H1 (cell line): ENCODE measurements around the gene SERPINB8. TPM values are rescaled to one million over a fixed set of nuclear protein-coding genes. Genes with fewer than 3 reads are reported as not detected.
"Not testable (repeated sequence)": the region's sequence is repeated elsewhere in the genome, so short reads cannot be mapped to it uniquely, and the experiment has no call there.

ENCODE experiments used
- CTCF ChIA-PET: fragments of 300-600 bp; sonication (Branson Sonifier 250); formaldehyde crosslinking; loops from one replicate; lab custom pipeline; 2021; ENCODE audit not compliant: partially characterized antibody; lab: Charles Lee
- POLR2A ChIA-PET: fragments of 300-600 bp; sonication (Branson Sonifier 250); formaldehyde crosslinking; loops from one replicate; lab custom pipeline; 2021; ENCODE audit warnings: inconsistent platforms; ENCODE audit not compliant: partially characterized antibody; lab: Charles Lee
- DNase-seq, 2 experiments: peaks; one replicate each; pipeline versions ENCODE4 v3.0.0 to v3.0.0-alpha.2; 2010 to 2022; ENCODE audit warnings: low spot score in 2 of 2, low read depth in 1 of 2, mixed read lengths in 1 of 2
- FAIRE-seq: peaks from 2 replicates; lab custom pipeline; 2011; peaks lifted over from hg19 to GRCh38; lab: Jason Lieb, UNC
- H2AFZ ChIP-seq: 2 replicates; pipeline ENCODE4 v1.8.1; 2012; ENCODE audit warnings: low read length, inconsistent platforms
- H2AK5ac ChIP-seq: 2 replicates; pipeline ENCODE4 v1.6.1; 2013; ENCODE audit warnings: low read depth, low read length
- H2BK120ac ChIP-seq: replicated peaks from 2 replicates; pipeline ENCODE3; 2013; ENCODE audit warnings: low read depth, low read length, inconsistent platforms
- H2BK12ac ChIP-seq: 2 replicates; pipeline ENCODE4 v1.6.1; 2013; ENCODE audit warnings: low read depth, low read length
- H2BK15ac ChIP-seq: 2 replicates; pipeline ENCODE4 v1.6.1; 2013; ENCODE audit warnings: low read length
- H2BK20ac ChIP-seq: 2 replicates; pipeline ENCODE4 v1.6.1; 2013; ENCODE audit warnings: low read length
- H2BK5ac ChIP-seq: 2 replicates; pipeline ENCODE4 v1.6.1; 2013; ENCODE audit warnings: low read depth, low read length
- H3K14ac ChIP-seq: 2 replicates; pipeline ENCODE4 v1.6.1; 2013; ENCODE audit warnings: inconsistent platforms; ENCODE audit not compliant: insufficient read length
- H3K18ac ChIP-seq: 2 replicates; pipeline ENCODE4 v1.6.1; 2013; ENCODE audit warnings: low read length; ENCODE audit errors: extremely low read depth
- H3K23ac ChIP-seq: 2 replicates; pipeline ENCODE4 v1.6.1; 2013; ENCODE audit warnings: inconsistent platforms; ENCODE audit not compliant: insufficient read length
- H3K23me2 ChIP-seq: 2 replicates; pipeline ENCODE4 v1.6.1; 2013; ENCODE audit warnings: low read depth, low read length
- H3K27ac ChIP-seq: 2 replicates; pipeline ENCODE4 v1.6.1; 2011; ENCODE audit warnings: low read depth, low read length, inconsistent platforms
- H3K27me3 ChIP-seq, 4 experiments: replicated peaks in 1 of 4; 1 replicate in 1 of 4; 2 replicates in 3 of 4; pipeline versions ENCODE4 v1.6.1 to v1.8.1; 2011 to 2013; ENCODE audit warnings: low read length in 3 of 4, mild to moderate bottlenecking in 3 of 4, inconsistent platforms in 2 of 4, mixed read lengths in 2 of 4, moderate library complexity in 1 of 4; ENCODE audit not compliant: control insufficient read depth in 3 of 4, insufficient read depth in 3 of 4; ENCODE audit errors: extremely low read depth in 1 of 4
- H3K36me3 ChIP-seq, 4 experiments: 2 replicates each; pipeline versions ENCODE4 v1.6.1 to v1.8.1; 2011 to 2013; ENCODE audit warnings: mild to moderate bottlenecking in 4 of 4, low read length in 3 of 4, moderate library complexity in 2 of 4, control low read depth in 1 of 4, inconsistent platforms in 1 of 4; ENCODE audit not compliant: insufficient read depth in 4 of 4, control insufficient read depth in 2 of 4
- H3K4ac ChIP-seq: replicated peaks from 2 replicates; pipeline ENCODE3; 2013; ENCODE audit warnings: low read length, low read depth, mixed read lengths, inconsistent platforms; ENCODE audit not compliant: insufficient read length
- H3K4me1 ChIP-seq, 4 experiments: replicated peaks in 1 of 4; 1 replicate in 1 of 4; 2 replicates in 3 of 4; pipeline versions ENCODE4 v1.6.1 to v1.8.1; 2011 to 2013; ENCODE audit warnings: low read length in 3 of 4, inconsistent platforms in 2 of 4, mixed read lengths in 1 of 4; ENCODE audit not compliant: insufficient read depth in 4 of 4, control insufficient read depth in 3 of 4
- H3K4me2 ChIP-seq, 2 experiments: 2 replicates each; pipeline versions ENCODE4 v1.6.1 to v1.8.1; 2011 to 2013; ENCODE audit warnings: low read depth in 2 of 2, low read length in 2 of 2, control low read depth in 1 of 2, inconsistent platforms in 1 of 2, mild to moderate bottlenecking in 1 of 2; ENCODE audit not compliant: insufficient read depth in 1 of 2
- H3K4me3 ChIP-seq, 4 experiments: fragments of 200-600, 300-600 bp in 1 of 4; sonication (generic), shearing (Covaris generic), sonication (Bioruptor Twin) in 1 of 4; 2 replicates each; pipeline versions ENCODE4 v1.5.1 to v1.8.1; 2011 to 2016; ENCODE audit warnings: low read length in 4 of 4, low read depth in 3 of 4, control low read depth in 2 of 4, inconsistent platforms in 2 of 4, mild to moderate bottlenecking in 2 of 4, mixed read lengths in 1 of 4, moderate library complexity in 1 of 4; ENCODE audit not compliant: insufficient read depth in 2 of 4; ENCODE audit errors: extremely low read depth in 1 of 4
- H3K56ac ChIP-seq: replicated peaks from 2 replicates; pipeline ENCODE3; 2013; ENCODE audit warnings: low read depth, mild to moderate bottlenecking, mixed read lengths, low read length, inconsistent platforms; ENCODE audit not compliant: insufficient read length
- H3K79me1 ChIP-seq: 2 replicates; pipeline ENCODE4 v1.6.1; 2013; ENCODE audit warnings: low read depth, low read length, control low read depth
- H3K79me2 ChIP-seq, 2 experiments: 2 replicates each; pipeline versions ENCODE4 v1.6.1 to v1.8.1; 2012 to 2013; ENCODE audit warnings: low read length in 2 of 2, mild to moderate bottlenecking in 2 of 2, inconsistent platforms in 1 of 2; ENCODE audit not compliant: insufficient read depth in 2 of 2, control insufficient read depth in 1 of 2
- H3K9ac ChIP-seq, 4 experiments: replicated peaks in 1 of 4; 1 replicate in 1 of 4; 2 replicates in 3 of 4; pipeline versions ENCODE4 v1.6.1 to v1.8.1; 2011 to 2013; ENCODE audit warnings: low read depth in 3 of 4, low read length in 3 of 4, control low read depth in 2 of 4, mild to moderate bottlenecking in 2 of 4, moderate library complexity in 2 of 4, inconsistent platforms in 1 of 4; ENCODE audit errors: extremely low read depth in 1 of 4
- H3K9me3 ChIP-seq, 2 experiments: 2 replicates each; pipeline versions ENCODE4 v1.6.1 to v1.8.1; 2012 to 2013; ENCODE audit warnings: mild to moderate bottlenecking in 2 of 2, moderate library complexity in 2 of 2, control low read depth in 1 of 2, inconsistent platforms in 1 of 2, low read depth in 1 of 2, low read length in 1 of 2, mixed read lengths in 1 of 2; ENCODE audit not compliant: insufficient read depth in 2 of 2
- H4K20me1 ChIP-seq, 2 experiments: replicated peaks in 1 of 2; 2 replicates each; pipeline versions ENCODE3 to v1.8.1; 2011 to 2013; ENCODE audit warnings: inconsistent platforms in 2 of 2, low read length in 2 of 2, mild to moderate bottlenecking in 1 of 2; ENCODE audit not compliant: insufficient read depth in 2 of 2, control insufficient read depth in 1 of 2
- H4K5ac ChIP-seq: 2 replicates; pipeline ENCODE4 v1.6.1; 2013; ENCODE audit warnings: low read length, low read depth, mixed read lengths, inconsistent platforms; ENCODE audit not compliant: insufficient read length
- H4K8ac ChIP-seq: 2 replicates; pipeline ENCODE4 v1.8.0; 2013; ENCODE audit warnings: mild to moderate bottlenecking, moderate library complexity, low read length, inconsistent platforms; ENCODE audit not compliant: insufficient read depth; ENCODE audit errors: extremely low read depth
- H4K91ac ChIP-seq: replicated peaks from 2 replicates; pipeline ENCODE3; 2013; ENCODE audit warnings: low read length, mixed read lengths, inconsistent platforms; ENCODE audit not compliant: insufficient read length
- polyA plus RNA-seq, 7 experiments: library from polyadenylated mRNA; depleted of rRNA in 3 of 7; stranded (reverse) in 5 of 7; unstranded in 2 of 7; fragments of >200 nt in 5 of 7; fragments of 200-250 nt in 2 of 7; gene quantifications; 1 replicate in 5 of 7; 2 replicates in 1 of 7; 4 replicates in 1 of 7; pipeline versions ENCODE4 v1.2.1 to v1.2.3, GENCODE V29; 2011 to 2013; ENCODE audit warnings: missing spikeins in 2 of 7, mixed read lengths in 2 of 7
- total RNA-seq: library from RNA; stranded (reverse); fragmentation: NEBNext Ultra II Directional; extraction: Animal tissue kit (Norgen Biotek cat#: 25700); gene quantifications from 2 replicates; pipeline ENCODE4 v1.2.1, GENCODE V29; 2021

The SERPINB8 gene
- total and polyA plus RNA-seq, 2 of the 8 experiments (the other 6 are each of a cell fraction or from before 2014, with no cell fraction given) = 0.42 to 1.2 TPM

- DNase-seq, H3K56ac ChIP-seq, H3K27me3 ChIP-seq, H2AFZ ChIP-seq, H3K4ac ChIP-seq, H3K18ac ChIP-seq, H3K9ac ChIP-seq, H3K4me2 ChIP-seq, POLR2A ChIA-PET, H3K9me3 ChIP-seq, H4K5ac ChIP-seq, H4K20me1 ChIP-seq, H3K4me1 ChIP-seq, H2BK12ac ChIP-seq, FAIRE-seq, H2BK15ac ChIP-seq, H3K27ac ChIP-seq, H3K23me2 ChIP-seq, H2BK5ac ChIP-seq, H3K14ac ChIP-seq, H4K8ac ChIP-seq, H3K4me3 ChIP-seq, H3K23ac ChIP-seq, H2BK20ac ChIP-seq, H4K91ac ChIP-seq, H3K79me2 ChIP-seq, H3K36me3 ChIP-seq, H3K79me1 ChIP-seq, H2BK120ac ChIP-seq, H2AK5ac ChIP-seq: not testable (repeated sequence)
- CTCF ChIA-PET = interaction anchor here (0.6 kb wide), 1 partner anchor 1897 kb away, joined by 3 read pairs; no protein-coding TSS in a partner anchor
Measured at GRCh38 chr18:63929369-63929768, 40.5 kb upstream of the SERPINB8 start.
